SK-N-SH treated with all-trans-retinoic acid at 6 μM for 48 hours (cell line): ENCODE data around the gene KHDRBS2.

Experiments used
- ATAC-seq: fragments of 200-7000 bp; cut with Tn5 transposase; 3 replicates; pipeline ENCODE4 v1.9.1; 2020; ENCODE audit warnings: mild to moderate bottlenecking, moderate library complexity
- ARNTL ChIP-seq: fragments of 450-650 bp; formaldehyde crosslinking; IDR thresholded peaks from 2 replicates; pipeline ENCODE4 v1.5.0; 2020; ENCODE audit warnings: low read depth, mild to moderate bottlenecking, moderate library complexity, borderline replicate concordance
- BACH2 ChIP-seq: fragments of 250-450 bp; sonication (Bioruptor Pico); IDR thresholded peaks from 2 replicates; pipeline ENCODE4 v1.9.0; 2021; ENCODE audit warnings: mild to moderate bottlenecking, borderline replicate concordance
- CREB5 ChIP-seq: fragments of 250-450 bp; sonication (Bioruptor Pico); IDR thresholded peaks from 2 replicates; pipeline ENCODE4 v1.5.1; 2020; ENCODE audit warnings: low read depth, mild to moderate bottlenecking, moderate library complexity
- CSRNP3 ChIP-seq: fragments of 250-450 bp; sonication (Bioruptor Pico); IDR thresholded peaks from 2 replicates; pipeline ENCODE4 v1.5.1; 2021; ENCODE audit warnings: mild to moderate bottlenecking, moderate library complexity
- ESRRG ChIP-seq: fragments of 250-450 bp; sonication (Bioruptor Pico); IDR thresholded peaks from 2 replicates; pipeline ENCODE4 v1.6.1; 2021; ENCODE audit warnings: mild to moderate bottlenecking
- GLIS3 ChIP-seq: fragments of 250-450 bp; sonication (Bioruptor Pico); IDR thresholded peaks from 2 replicates; pipeline ENCODE4 v1.5.0; 2020; ENCODE audit warnings: mild to moderate bottlenecking, moderate library complexity
- ISL1 ChIP-seq: fragments of 250-450 bp; sonication (Bioruptor Pico); IDR thresholded peaks from 2 replicates; pipeline ENCODE4 v2.1.2; 2022; ENCODE audit warnings: mild to moderate bottlenecking, moderate library complexity
- OSR1 ChIP-seq: fragments of 250-450 bp; sonication (Bioruptor Pico); IDR thresholded peaks from 2 replicates; pipeline ENCODE4 v1.8.0; 2022; ENCODE audit warnings: moderate library complexity, mild to moderate bottlenecking, inconsistent platforms
- PATZ1 ChIP-seq: fragments of 250-450 bp; sonication (Bioruptor Pico); IDR thresholded peaks from 2 replicates; pipeline ENCODE4 v1.8.0; 2020; ENCODE audit warnings: mild to moderate bottlenecking, moderate library complexity, borderline replicate concordance
- PPARA ChIP-seq: fragments of 250-450 bp; sonication (Bioruptor Pico); IDR thresholded peaks from 2 replicates; pipeline ENCODE4 v1.5.0; 2020; ENCODE audit warnings: mild to moderate bottlenecking, borderline replicate concordance
- RARB ChIP-seq: fragments of 250-450 bp; sonication (Bioruptor Pico); IDR thresholded peaks from 2 replicates; pipeline ENCODE4 v1.8.0; 2021; ENCODE audit warnings: mild to moderate bottlenecking, moderate library complexity
- SNAI2 ChIP-seq: fragments of 250-450 bp; sonication (Bioruptor Pico); IDR thresholded peaks from 2 replicates; pipeline ENCODE4 v1.5.0; 2020; ENCODE audit warnings: mild to moderate bottlenecking, moderate library complexity
- TCF4 ChIP-seq: fragments of 250-450 bp; sonication (Bioruptor Pico); IDR thresholded peaks from 2 replicates; pipeline ENCODE4 v1.8.0; 2021; ENCODE audit warnings: mild to moderate bottlenecking, moderate library complexity, borderline replicate concordance
- TOX ChIP-seq: fragments of 250-450 bp; sonication (Bioruptor Pico); IDR thresholded peaks from 2 replicates; pipeline ENCODE4 v1.8.0; 2021; ENCODE audit warnings: mild to moderate bottlenecking, moderate library complexity, borderline replicate concordance
- TSHZ2 ChIP-seq: fragments of 250-450 bp; sonication (Bioruptor Pico); IDR thresholded peaks from 2 replicates; pipeline ENCODE4 v1.5.0; 2020; ENCODE audit warnings: mild to moderate bottlenecking, moderate library complexity
- ZC3H10 ChIP-seq: fragments of 250-450 bp; sonication (Bioruptor Pico); IDR thresholded peaks from 2 replicates; pipeline ENCODE4 v1.5.1; 2021; ENCODE audit warnings: mild to moderate bottlenecking, moderate library complexity
- ZFP3 ChIP-seq: fragments of 250-450 bp; sonication (Bioruptor Pico); IDR thresholded peaks from 2 replicates; pipeline ENCODE4 v1.5.0; 2020; ENCODE audit warnings: mild to moderate bottlenecking, moderate library complexity
- ZFP30 ChIP-seq: fragments of 450-650 bp; formaldehyde crosslinking; IDR thresholded peaks from 2 replicates; pipeline ENCODE4 v1.5.0; 2022; ENCODE audit warnings: mild to moderate bottlenecking, moderate library complexity
- ZNF565 ChIP-seq: fragments of 450-650 bp; formaldehyde crosslinking; conservative IDR thresholded peaks from 2 replicates; pipeline ENCODE4 v1.5.0; 2020; ENCODE audit warnings: low read depth, mild to moderate bottlenecking, moderate library complexity
- ZNF70 ChIP-seq: fragments of 450-650 bp; formaldehyde crosslinking; IDR thresholded peaks from 2 replicates; pipeline ENCODE4 v1.5.0; 2020; ENCODE audit warnings: mild to moderate bottlenecking, moderate library complexity
- ZNF8 ChIP-seq: fragments of 450-650 bp; formaldehyde crosslinking; IDR thresholded peaks from 2 replicates; pipeline ENCODE4 v1.5.0; 2020; ENCODE audit warnings: mild to moderate bottlenecking, moderate library complexity
- TF ChIP-seq, protein P1 (sequence below): fragments of 250-450 bp; sonication (Bioruptor Pico); IDR thresholded peaks from 2 replicates; pipeline ENCODE4 v1.8.0; 2021; ENCODE audit warnings: low read depth, mild to moderate bottlenecking, moderate library complexity, borderline replicate concordance

Gene KHDRBS2

GRCh38 chr6:62089781-62090180 is 196.2 kb downstream of the KHDRBS2 start:
- ATAC-seq: no peak
- TF ChIP-seq ZNF8 (CRISPR knock-in tag) (no peak), ZNF70 (no peak), ARNTL (CRISPR knock-in tag) (no peak), ZNF565 (no peak), TCF4 (CRISPR knock-in tag) (no peak), RARB (no peak), ZFP3 (CRISPR knock-in tag) (no peak), SNAI2 (CRISPR knock-in tag) (no peak)

DNA sequence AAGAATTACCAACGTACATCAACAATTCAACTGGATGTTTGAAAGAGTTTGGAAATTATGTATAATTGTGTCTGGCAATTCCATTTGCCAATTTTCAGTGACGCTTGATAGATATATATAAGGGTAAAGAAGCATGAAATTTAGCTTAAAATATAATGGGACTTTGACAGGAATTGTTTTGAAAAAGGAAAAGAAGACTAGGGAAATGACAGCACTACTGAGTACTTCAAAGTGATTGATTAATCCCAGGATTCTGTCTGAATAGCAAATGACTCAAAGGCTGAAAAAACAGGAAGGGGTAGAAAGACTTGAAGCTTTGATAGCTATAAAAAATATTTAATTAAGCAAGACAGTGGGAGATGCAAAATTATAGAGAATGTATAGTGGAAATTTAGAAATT is 200.0 kb downstream of the KHDRBS2 start:
- ATAC-seq: no peak
- TF ChIP-seq TCF4 (CRISPR knock-in tag) (no peak), ZNF565 (no peak), ESRRG (CRISPR knock-in tag) (no peak), GLIS3 (CRISPR knock-in tag) (no peak), ZNF8 (CRISPR knock-in tag) (no peak), CSRNP3 (CRISPR knock-in tag) (no peak), ZC3H10 (CRISPR knock-in tag) (no peak), RARB (no peak), ZFP3 (CRISPR knock-in tag) (no peak), SNAI2 (CRISPR knock-in tag) (no peak), BACH2 (CRISPR knock-in tag) (no peak), TSHZ2 (CRISPR knock-in tag) (no peak), ARNTL (CRISPR knock-in tag) (no peak), PATZ1 (CRISPR knock-in tag) (no peak), PPARA (CRISPR knock-in tag) (no peak), ZFP30 (no peak), TOX (no peak), OSR1 (no peak), ZNF70 (no peak)
- TF ChIP-seq, protein P1, sequence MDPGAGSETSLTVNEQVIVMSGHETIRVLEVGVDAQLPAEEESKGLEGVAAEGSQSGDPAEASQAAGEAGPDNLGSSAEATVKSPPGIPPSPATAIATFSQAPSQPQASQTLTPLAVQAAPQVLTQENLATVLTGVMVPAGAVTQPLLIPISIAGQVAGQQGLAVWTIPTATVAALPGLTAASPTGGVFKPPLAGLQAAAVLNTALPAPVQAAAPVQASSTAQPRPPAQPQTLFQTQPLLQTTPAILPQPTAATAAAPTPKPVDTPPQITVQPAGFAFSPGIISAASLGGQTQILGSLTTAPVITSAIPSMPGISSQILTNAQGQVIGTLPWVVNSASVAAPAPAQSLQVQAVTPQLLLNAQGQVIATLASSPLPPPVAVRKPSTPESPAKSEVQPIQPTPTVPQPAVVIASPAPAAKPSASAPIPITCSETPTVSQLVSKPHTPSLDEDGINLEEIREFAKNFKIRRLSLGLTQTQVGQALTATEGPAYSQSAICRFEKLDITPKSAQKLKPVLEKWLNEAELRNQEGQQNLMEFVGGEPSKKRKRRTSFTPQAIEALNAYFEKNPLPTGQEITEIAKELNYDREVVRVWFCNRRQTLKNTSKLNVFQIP (CRISPR knock-in tag): no peak

DNA sequence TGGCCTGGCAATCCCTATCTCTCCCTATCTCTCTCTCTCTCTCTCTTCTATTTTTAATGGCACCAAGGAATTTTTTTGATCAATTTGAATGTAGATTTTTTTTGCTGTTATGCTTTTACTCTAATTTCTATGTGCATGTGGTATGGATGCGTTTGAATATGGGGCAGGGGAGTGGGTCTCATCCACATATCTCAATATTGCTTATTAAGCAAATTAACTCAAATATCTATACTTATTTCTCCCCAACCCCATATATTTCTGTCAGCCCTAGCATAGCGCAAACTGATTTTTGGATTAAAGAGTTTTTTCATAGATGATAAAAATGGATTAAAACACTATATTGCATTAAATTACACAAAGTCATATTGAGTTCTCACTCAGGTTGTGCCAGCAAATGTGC is 210.2 kb downstream of the KHDRBS2 start:
- ATAC-seq: no peak
- TF ChIP-seq ZFP3 (CRISPR knock-in tag) (no peak), SNAI2 (CRISPR knock-in tag) (no peak)

- no peak for ATAC-seq
Observed at GRCh38 chr6:62059901-62060300, 226.1 kb downstream of the KHDRBS2 start.

More at GRCh38 chr6:62059901-62060300, 226.1 kb downstream of the KHDRBS2 start:
- TF ChIP-seq ISL1 (CRISPR knock-in tag) (no peak), ZFP3 (CRISPR knock-in tag) (no peak), ZC3H10 (CRISPR knock-in tag) (no peak), ZNF565 (no peak), OSR1 (no peak), CSRNP3 (CRISPR knock-in tag) (no peak), CREB5 (CRISPR knock-in tag) (no peak), SNAI2 (CRISPR knock-in tag) (no peak), RARB (no peak), ARNTL (CRISPR knock-in tag) (no peak)
- TF ChIP-seq, protein P1 (CRISPR knock-in tag): no peak
